Pulmonary artery endothelial cell (primary cell): ENCODE results near the gene SBF2. TPM values are rescaled to one million over a fixed set of nuclear protein-coding genes. Genes with fewer than 3 reads are reported as not detected.
A peak's percentile ranks its signal among the peaks of the same experiment; 100 is the strongest.

ENCODE experiments used
- DNase-seq: peaks from one replicate; pipeline ENCODE4 v3.0.0-alpha.2; 2011; ENCODE audit warnings: low read depth, low spot score
- total RNA-seq: library from RNA; depleted of rRNA; stranded (reverse); fragments of >200 nt; gene quantifications from 2 replicates; pipeline ENCODE4 v1.2.3, GENCODE V29; 2014

SBF2 gene
- total RNA-seq, 1 donor from 2014 or later = 32.7 TPM

GRCh38 chr11:9777066-9777465, 517.0 kb downstream of the SBF2 start:
- DNase-seq = no peak

GRCh38 chr11:9776203-9776602, 517.8 kb downstream of the SBF2 start:
- DNase-seq = no peak

GRCh38 chr11:9775398-9775779, 518.6 kb downstream of the SBF2 start:
- DNase-seq = no peak

- no peak for DNase-seq
Observed at GRCh38 chr11:9774591-9775397, 519.2 kb downstream of the SBF2 start.

- DNase-seq = no peak
Observed at GRCh38 chr11:9774109-9774508, 519.9 kb downstream of the SBF2 start.

GRCh38 chr11:9773524-9773923, 520.5 kb downstream of the SBF2 start:
- no peak for DNase-seq

GRCh38 chr11:9772218-9772617, 521.8 kb downstream of the SBF2 start:
- DNase-seq = no peak

GRCh38 chr11:9771071-9771511, 522.9 kb downstream of the SBF2 start:
- DNase-seq = no peak

GRCh38 chr11:9769621-9770020, 524.4 kb downstream of the SBF2 start:
- DNase-seq = no peak

GRCh38 chr11:9765320-9766101, 528.5 kb downstream of the SBF2 start:
- peak; percentile 78 for DNase-seq

- no peak for DNase-seq
Observed at GRCh38 chr11:9763301-9763700, 530.7 kb downstream of the SBF2 start.

GRCh38 chr11:9762531-9762930, 531.5 kb downstream of the SBF2 start:
- no peak for DNase-seq

GRCh38 chr11:9761441-9761945, 532.5 kb downstream of the SBF2 start:
- DNase-seq = no peak

- no peak for DNase-seq
Observed at GRCh38 chr11:9760193-9760575, 533.8 kb downstream of the SBF2 start.

- peak; percentile 94 for DNase-seq
Observed at GRCh38 chr11:9759519-9760192, 534.4 kb downstream of the SBF2 start.

GRCh38 chr11:9758637-9759518, 535.1 kb downstream of the SBF2 start:
- DNase-seq = peak; percentile 73

GRCh38 chr11:9757809-9758636, 536.0 kb downstream of the SBF2 start:
- DNase-seq = no peak

- DNase-seq = no peak
Observed at GRCh38 chr11:9756878-9757277, 537.1 kb downstream of the SBF2 start.

- no peak for DNase-seq
Observed at GRCh38 chr11:9756461-9756860, 537.6 kb downstream of the SBF2 start.

- no peak for DNase-seq
Observed at GRCh38 chr11:9755561-9756185, 538.3 kb downstream of the SBF2 start.
